RWPE2 (cell line): ENCODE data around the gene ZCCHC2.

Source experiments
- ATAC-seq: fragments of 200-7000 bp; cut with Tn5 transposase; 3 replicates; pipeline ENCODE4 v1.9.1; 2021; ENCODE audit warnings: low read depth
- DNase-seq: peaks from one replicate; pipeline ENCODE4 v3.0.0-alpha.2; 2020; ENCODE audit warnings: low spot score
- H3K27ac ChIP-seq: fragments of 450-650 bp; 2 replicates; pipeline ENCODE4 v1.5.1; 2017; ENCODE audit warnings: mild to moderate bottlenecking; ENCODE audit not compliant: poor library complexity, severe bottlenecking
- H3K27me3 ChIP-seq: fragments of 250-450 bp; sonication (Bioruptor Pico); 2 replicates; pipeline ENCODE4 v1.5.1; 2021; ENCODE audit warnings: mild to moderate bottlenecking, moderate library complexity; ENCODE audit not compliant: insufficient read depth, poor library complexity, severe bottlenecking
- H3K36me3 ChIP-seq: fragments of 250-450 bp; sonication (Bioruptor Pico); 2 replicates; pipeline ENCODE4 v1.5.1; 2020; ENCODE audit warnings: low read depth, mild to moderate bottlenecking, moderate library complexity
- H3K4me1 ChIP-seq: fragments of 250-450 bp; sonication (Bioruptor Pico); 2 replicates; pipeline ENCODE4 v1.5.1; 2021; ENCODE audit warnings: mild to moderate bottlenecking, moderate library complexity; ENCODE audit not compliant: insufficient read depth, poor library complexity, severe bottlenecking
- H3K4me3 ChIP-seq: fragments of 250-450 bp; sonication (Bioruptor Pico); 2 replicates; pipeline ENCODE4 v1.5.1; 2021; ENCODE audit warnings: mild to moderate bottlenecking, moderate library complexity; ENCODE audit not compliant: severe bottlenecking
- H3K9me3 ChIP-seq: fragments of 250-450 bp; sonication (Bioruptor Pico); 2 replicates; pipeline ENCODE4 v1.5.1; 2021; ENCODE audit warnings: mild to moderate bottlenecking, moderate library complexity; ENCODE audit not compliant: severe bottlenecking
- TF ChIP-seq, protein P1 (sequence below): fragments of 450-650 bp; IDR thresholded peaks from one replicate; pipeline ENCODE4 v1.5.1; 2017; ENCODE audit warnings: mild to moderate bottlenecking, moderate library complexity; ENCODE audit not compliant: poor library complexity, severe bottlenecking

ZCCHC2 gene

DNA sequence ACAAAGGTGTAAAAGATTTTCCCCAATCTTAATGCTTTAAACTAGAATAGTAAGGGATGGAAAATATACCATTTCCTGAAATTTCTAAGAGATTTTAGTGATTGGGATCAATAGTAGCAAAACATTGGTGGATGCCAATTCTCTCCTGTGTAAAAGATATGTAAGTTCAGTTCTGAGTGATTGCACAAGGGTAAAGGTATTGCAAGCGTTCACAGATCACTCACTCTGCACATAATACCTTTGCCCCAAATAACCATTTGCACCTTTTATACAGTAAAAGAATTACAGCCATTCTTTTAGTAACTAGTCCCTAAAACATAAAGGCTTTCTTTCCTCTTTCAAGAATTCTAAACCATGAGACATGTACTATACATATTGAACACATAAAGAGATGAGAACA is 13.0 kb upstream of the ZCCHC2 start:
- Histone ChIP-seq H3K9me3 (no peaks in the 10 kb centered on the region), H3K4me3 (no peak overlapping the region), H3K4me1 (no peaks in the 10 kb centered on the region), H3K27me3 (no peaks in the 10 kb centered on the region), H3K27ac (no peak overlapping the region), H3K36me3 (no peaks in the 10 kb centered on the region)
- TF ChIP-seq, protein P1, sequence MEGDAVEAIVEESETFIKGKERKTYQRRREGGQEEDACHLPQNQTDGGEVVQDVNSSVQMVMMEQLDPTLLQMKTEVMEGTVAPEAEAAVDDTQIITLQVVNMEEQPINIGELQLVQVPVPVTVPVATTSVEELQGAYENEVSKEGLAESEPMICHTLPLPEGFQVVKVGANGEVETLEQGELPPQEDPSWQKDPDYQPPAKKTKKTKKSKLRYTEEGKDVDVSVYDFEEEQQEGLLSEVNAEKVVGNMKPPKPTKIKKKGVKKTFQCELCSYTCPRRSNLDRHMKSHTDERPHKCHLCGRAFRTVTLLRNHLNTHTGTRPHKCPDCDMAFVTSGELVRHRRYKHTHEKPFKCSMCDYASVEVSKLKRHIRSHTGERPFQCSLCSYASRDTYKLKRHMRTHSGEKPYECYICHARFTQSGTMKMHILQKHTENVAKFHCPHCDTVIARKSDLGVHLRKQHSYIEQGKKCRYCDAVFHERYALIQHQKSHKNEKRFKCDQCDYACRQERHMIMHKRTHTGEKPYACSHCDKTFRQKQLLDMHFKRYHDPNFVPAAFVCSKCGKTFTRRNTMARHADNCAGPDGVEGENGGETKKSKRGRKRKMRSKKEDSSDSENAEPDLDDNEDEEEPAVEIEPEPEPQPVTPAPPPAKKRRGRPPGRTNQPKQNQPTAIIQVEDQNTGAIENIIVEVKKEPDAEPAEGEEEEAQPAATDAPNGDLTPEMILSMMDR, result no peak
- ATAC-seq (no peak), DNase-seq (no peak)

DNA sequence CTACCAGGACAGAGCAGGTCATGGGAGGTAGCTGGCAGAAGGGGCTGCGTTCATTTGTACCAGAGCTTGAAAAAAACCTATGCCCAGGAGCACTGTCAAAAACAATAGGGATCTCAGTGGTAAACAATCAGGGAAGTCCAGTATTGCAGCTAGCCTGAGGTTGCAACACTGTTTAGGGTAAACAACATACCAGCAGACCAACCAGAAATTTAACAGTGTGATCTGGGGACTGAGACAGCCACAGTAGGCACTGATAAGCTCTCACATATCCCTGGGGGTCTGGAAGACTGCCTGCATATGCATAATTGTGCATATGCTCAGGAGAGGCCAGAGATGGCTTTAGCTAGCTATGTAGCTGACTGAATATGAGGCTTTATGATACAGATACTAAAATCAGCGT is 12.0 kb upstream of the ZCCHC2 start:
- Histone ChIP-seq H3K27ac (no peak overlapping the region), H3K27me3 (no peaks in the 10 kb centered on the region), H3K36me3 (no peaks in the 10 kb centered on the region), H3K4me3 (no peak overlapping the region), H3K4me1 (no peaks in the 10 kb centered on the region), H3K9me3 (no peaks in the 10 kb centered on the region)
- TF ChIP-seq, protein P1, result no peak
- no peak for DNase-seq
- no peak for ATAC-seq

DNA sequence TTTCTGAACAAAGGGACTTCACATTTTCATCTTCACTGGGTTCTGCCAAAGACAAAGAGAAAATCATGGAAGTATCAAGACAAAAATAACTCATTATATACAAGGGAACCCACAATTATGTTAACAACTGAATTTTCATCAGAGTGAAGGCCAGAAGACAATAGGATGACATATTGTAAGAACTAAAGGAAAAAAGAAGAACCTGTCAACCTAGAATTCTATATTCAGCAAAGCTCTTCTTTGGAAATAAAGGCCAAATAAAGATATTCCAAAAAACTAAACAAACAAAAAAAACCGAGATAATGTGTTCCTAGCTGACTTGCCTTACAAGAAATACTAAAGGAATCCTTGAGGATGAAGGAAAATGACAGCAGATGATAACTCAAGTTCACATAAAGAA is 10.3 kb upstream of the ZCCHC2 start:
- H3K36me3 ChIP-seq, result no peaks in the 10 kb centered on the region
- ATAC-seq (no peak), DNase-seq (no peak)
- H3K4me1 ChIP-seq, result no peaks in the 10 kb centered on the region
- H3K27ac ChIP-seq, result no peak overlapping the region
- H3K27me3 ChIP-seq, result no peaks in the 10 kb centered on the region
- H3K9me3 ChIP-seq, result no peaks in the 10 kb centered on the region
- TF ChIP-seq, protein P1, result no peak
- no peak overlapping the region for H3K4me3 ChIP-seq

DNA sequence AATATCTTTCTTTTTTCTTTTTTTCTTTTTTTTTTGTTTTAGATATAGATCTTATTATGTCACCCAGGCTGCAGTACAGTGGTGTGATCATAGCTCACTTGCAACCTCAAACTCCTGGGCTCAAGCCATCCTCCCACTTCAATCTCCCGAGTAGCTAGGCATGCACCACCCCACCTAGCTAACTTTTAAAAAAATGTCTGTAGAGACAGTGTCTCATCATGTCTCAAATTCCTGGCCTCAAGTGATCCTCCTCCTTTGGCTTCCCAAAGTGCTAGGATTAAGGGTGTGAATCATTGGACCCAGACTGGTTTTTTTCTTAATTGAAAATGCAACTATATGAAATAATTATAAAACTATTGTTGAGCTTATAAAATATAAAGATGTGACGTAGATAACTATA is 9.8 kb upstream of the ZCCHC2 start:
- TF ChIP-seq, protein P1, result no peak
- ATAC-seq (no peak), DNase-seq (no peak)
- H3K4me1 ChIP-seq, result no peaks in the 10 kb centered on the region
- H3K9me3 ChIP-seq, result no peaks in the 10 kb centered on the region
- no peaks in the 10 kb centered on the region for H3K36me3 ChIP-seq
- H3K27me3 ChIP-seq, result no peaks in the 10 kb centered on the region
- no peak overlapping the region for H3K27ac ChIP-seq
- no peak overlapping the region for H3K4me3 ChIP-seq

DNA sequence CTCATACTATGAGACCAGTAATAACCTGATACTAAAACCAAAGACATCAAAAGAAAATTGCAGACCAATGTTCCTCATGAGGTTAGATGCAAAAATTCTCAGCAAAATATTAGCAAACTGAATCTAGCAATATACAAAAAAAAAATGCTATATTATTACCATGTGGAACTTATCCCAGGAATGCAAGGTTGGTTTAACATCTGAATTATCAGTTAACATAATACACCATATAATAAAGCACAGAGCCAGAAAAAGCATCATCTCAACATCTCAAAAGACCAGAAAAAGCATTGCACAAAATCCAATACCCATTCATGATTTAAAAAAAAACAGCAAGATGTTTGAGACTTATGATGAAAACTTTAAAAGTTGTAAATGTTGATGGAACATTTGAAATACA is 8.3 kb upstream of the ZCCHC2 start:
- ATAC-seq (no peak), DNase-seq (no peak)
- no peaks in the 10 kb centered on the region for H3K27me3 ChIP-seq
- no peak overlapping the region for H3K27ac ChIP-seq
- no peaks in the 10 kb centered on the region for H3K4me1 ChIP-seq
- no peaks in the 10 kb centered on the region for H3K36me3 ChIP-seq
- no peak overlapping the region for H3K4me3 ChIP-seq
- H3K9me3 ChIP-seq, result no peaks in the 10 kb centered on the region
- TF ChIP-seq, protein P1, result no peak
